Measurements from ENCODE around the gene RASGRF1. TPM values are rescaled to one million over a fixed set of nuclear protein-coding genes. Genes with fewer than 3 reads are reported as not detected.

The RASGRF1 gene
- total RNA-seq, result not detected

GRCh38 chr15:79090487-79091203 lies at the start of gene RASGRF1:
Gene RASGRF1, minus strand, starts transcription at chr15:79090780. Its CDS starts 282 bp downstream, at chr15:79090498.
- Mint-ChIP-seq H3K36me3 (ENCODE audit: low read depth) (no peaks in the 10 kb centered on the region), H3K4me1 (ENCODE audit: low read depth) (peaks cover 9% of the 10 kb centered on the region), H3K27ac (no peak within 1 kb of the TSS), H3K9me3 (no peaks in the 10 kb centered on the region), H3K4me3 (peak within 1 kb of the TSS; percentile 2), H3K27me3 (ENCODE audit: low read depth) (peaks cover 56% of the 10 kb centered on the region)
- no peak for DNase-seq
- CTCF ChIA-PET, result interaction anchor here (0.7 kb wide), 1 partner anchor 628 kb away, joined by 3 read pairs; no protein-coding TSS in a partner anchor
- intact Hi-C loops (cut with micrococcal nuclease), result no loop called here

- H3K27ac Mint-ChIP-seq, result no peak overlapping the region
- CTCF ChIA-PET, result no interaction called here
- H3K9me3 Mint-ChIP-seq, result no peaks in the 10 kb centered on the region
- H3K36me3 Mint-ChIP-seq (ENCODE audit: low read depth), result no peaks in the 10 kb centered on the region
- no peak overlapping the region for H3K4me3 Mint-ChIP-seq
- intact Hi-C loops (cut with micrococcal nuclease), result no loop called here
- H3K4me1 Mint-ChIP-seq (ENCODE audit: low read depth), result no peaks in the 10 kb centered on the region
- peaks cover 24% of the 10 kb centered on the region for H3K27me3 Mint-ChIP-seq (ENCODE audit: low read depth)
- no peak for DNase-seq
Measured at GRCh38 chr15:79136434-79137046, 46.0 kb upstream of the RASGRF1 start.

GRCh38 chr15:79133309-79133708 lies 42.7 kb upstream of the RASGRF1 start:
- no peaks in the 10 kb centered on the region for H3K4me1 Mint-ChIP-seq (ENCODE audit: low read depth)
- H3K9me3 Mint-ChIP-seq, result no peaks in the 10 kb centered on the region
- H3K36me3 Mint-ChIP-seq (ENCODE audit: low read depth), result no peaks in the 10 kb centered on the region
- peaks cover 24% of the 10 kb centered on the region for H3K27me3 Mint-ChIP-seq (ENCODE audit: low read depth)
- intact Hi-C loops (cut with micrococcal nuclease), result no loop called here
- no peak for DNase-seq
- H3K27ac Mint-ChIP-seq, result no peak overlapping the region
- no peak overlapping the region for H3K4me3 Mint-ChIP-seq
- CTCF ChIA-PET, result interaction anchor here (0.6 kb wide), 1 partner anchor 348 kb away, joined by 4 read pairs; no protein-coding TSS in a partner anchor

- CTCF ChIA-PET, result interaction anchor here (0.6 kb wide), 1 partner anchor 347 kb away, joined by 4 read pairs; no protein-coding TSS in a partner anchor
- H3K9me3 Mint-ChIP-seq, result peaks cover under 1% of the 10 kb centered on the region
- H3K4me3 Mint-ChIP-seq, result no peak overlapping the region
Measured at GRCh38 chr15:79132770-79133169, 42.2 kb upstream of the RASGRF1 start.

GRCh38 chr15:79132361-79132760 lies 41.8 kb upstream of the RASGRF1 start:
- CTCF ChIA-PET, result no interaction called here
- no peaks in the 10 kb centered on the region for H3K36me3 Mint-ChIP-seq (ENCODE audit: low read depth)
- H3K27me3 Mint-ChIP-seq (ENCODE audit: low read depth), result peaks cover 29% of the 10 kb centered on the region
- H3K9me3 Mint-ChIP-seq, result peaks cover 4% of the 10 kb centered on the region
- no peaks in the 10 kb centered on the region for H3K4me1 Mint-ChIP-seq (ENCODE audit: low read depth)
- intact Hi-C loops (cut with micrococcal nuclease), result no loop called here
- no peak overlapping the region for H3K27ac Mint-ChIP-seq
- DNase-seq, result no peak
- H3K4me3 Mint-ChIP-seq, result no peak overlapping the region

More at GRCh38 chr15:79132770-79133169, 42.2 kb upstream of the RASGRF1 start:
- H3K36me3 Mint-ChIP-seq (ENCODE audit: low read depth), result no peaks in the 10 kb centered on the region
- no peaks in the 10 kb centered on the region for H3K4me1 Mint-ChIP-seq (ENCODE audit: low read depth)
- H3K27me3 Mint-ChIP-seq (ENCODE audit: low read depth), result peaks cover 25% of the 10 kb centered on the region
- H3K27ac Mint-ChIP-seq, result no peak overlapping the region
- DNase-seq, result no peak
- intact Hi-C loops (cut with micrococcal nuclease), result no loop called here

GRCh38 chr15:79130535-79131130 lies 40.1 kb upstream of the RASGRF1 start:
- DNase-seq, result no peak
- no peaks in the 10 kb centered on the region for H3K36me3 Mint-ChIP-seq (ENCODE audit: low read depth)
- H3K9me3 Mint-ChIP-seq, result peaks cover 4% of the 10 kb centered on the region
- CTCF ChIA-PET, result no interaction called here
- no peak overlapping the region for H3K4me3 Mint-ChIP-seq
- peaks cover 27% of the 10 kb centered on the region for H3K27me3 Mint-ChIP-seq (ENCODE audit: low read depth)
- intact Hi-C loops (cut with micrococcal nuclease), result no loop called here
- H3K4me1 Mint-ChIP-seq (ENCODE audit: low read depth), result no peaks in the 10 kb centered on the region
- H3K27ac Mint-ChIP-seq, result no peak overlapping the region

GRCh38 chr15:79129235-79129634 lies 38.7 kb upstream of the RASGRF1 start:
- no peak for DNase-seq
- no peak overlapping the region for H3K27ac Mint-ChIP-seq
- no peaks in the 10 kb centered on the region for H3K36me3 Mint-ChIP-seq (ENCODE audit: low read depth)
- no peak overlapping the region for H3K4me3 Mint-ChIP-seq
- intact Hi-C loops (cut with micrococcal nuclease), result no loop called here
- CTCF ChIA-PET, result no interaction called here
- no peaks in the 10 kb centered on the region for H3K4me1 Mint-ChIP-seq (ENCODE audit: low read depth)
- H3K9me3 Mint-ChIP-seq, result peaks cover 4% of the 10 kb centered on the region
- peaks cover 31% of the 10 kb centered on the region for H3K27me3 Mint-ChIP-seq (ENCODE audit: low read depth)

GRCh38 chr15:79128556-79128955 lies 38.0 kb upstream of the RASGRF1 start:
- H3K27me3 Mint-ChIP-seq (ENCODE audit: low read depth), result peaks cover 29% of the 10 kb centered on the region
- H3K36me3 Mint-ChIP-seq (ENCODE audit: low read depth), result no peaks in the 10 kb centered on the region
- H3K4me3 Mint-ChIP-seq, result no peak overlapping the region
- H3K9me3 Mint-ChIP-seq, result peaks cover 4% of the 10 kb centered on the region
- no peak for DNase-seq
- H3K27ac Mint-ChIP-seq, result no peak overlapping the region
- H3K4me1 Mint-ChIP-seq (ENCODE audit: low read depth), result no peaks in the 10 kb centered on the region
- CTCF ChIA-PET, result interaction anchor here (1.3 kb wide), 1 partner anchor 21 kb away, joined by 3 read pairs; no protein-coding TSS in a partner anchor
- intact Hi-C loops (cut with micrococcal nuclease), result no loop called here

GRCh38 chr15:79124388-79124787 lies 33.8 kb upstream of the RASGRF1 start:
- H3K4me1 Mint-ChIP-seq (ENCODE audit: low read depth), result no peaks in the 10 kb centered on the region
- DNase-seq, result no peak
- CTCF ChIA-PET, result no interaction called here
- intact Hi-C loops (cut with micrococcal nuclease), result no loop called here
- peaks cover 4% of the 10 kb centered on the region for H3K9me3 Mint-ChIP-seq
- H3K36me3 Mint-ChIP-seq (ENCODE audit: low read depth), result no peaks in the 10 kb centered on the region
- H3K4me3 Mint-ChIP-seq, result no peak overlapping the region
- peaks cover 19% of the 10 kb centered on the region for H3K27me3 Mint-ChIP-seq (ENCODE audit: low read depth)
- no peak overlapping the region for H3K27ac Mint-ChIP-seq

- no peaks in the 10 kb centered on the region for H3K4me1 Mint-ChIP-seq (ENCODE audit: low read depth)
- CTCF ChIA-PET, result no interaction called here
- H3K9me3 Mint-ChIP-seq, result peaks cover 4% of the 10 kb centered on the region
- intact Hi-C loops (cut with micrococcal nuclease), result no loop called here
- no peak overlapping the region for H3K4me3 Mint-ChIP-seq
- DNase-seq, result no peak
- no peak overlapping the region for H3K27ac Mint-ChIP-seq
- H3K36me3 Mint-ChIP-seq (ENCODE audit: low read depth), result no peaks in the 10 kb centered on the region
- peaks cover 17% of the 10 kb centered on the region for H3K27me3 Mint-ChIP-seq (ENCODE audit: low read depth)
Measured at GRCh38 chr15:79122991-79123390, 32.4 kb upstream of the RASGRF1 start.

- Mint-ChIP-seq H3K4me1 (ENCODE audit: low read depth) (no peaks in the 10 kb centered on the region), H3K27me3 (ENCODE audit: low read depth) (peaks cover 11% of the 10 kb centered on the region), H3K4me3 (no peak overlapping the region), H3K36me3 (ENCODE audit: low read depth) (no peaks in the 10 kb centered on the region), H3K27ac (no peak overlapping the region), H3K9me3 (no peaks in the 10 kb centered on the region)
- CTCF ChIA-PET, result no interaction called here
- DNase-seq, result no peak
- intact Hi-C loops (cut with micrococcal nuclease), result no loop called here
Measured at GRCh38 chr15:79122391-79122790, 31.8 kb upstream of the RASGRF1 start.

GRCh38 chr15:79121571-79121970 lies 31.0 kb upstream of the RASGRF1 start:
- Mint-ChIP-seq H3K4me1 (ENCODE audit: low read depth) (no peaks in the 10 kb centered on the region), H3K4me3 (no peak overlapping the region), H3K9me3 (no peaks in the 10 kb centered on the region), H3K36me3 (ENCODE audit: low read depth) (no peaks in the 10 kb centered on the region), H3K27ac (no peak overlapping the region), H3K27me3 (ENCODE audit: low read depth) (peaks cover 6% of the 10 kb centered on the region)
- CTCF ChIA-PET, result no interaction called here
- no peak for DNase-seq
- intact Hi-C loops (cut with micrococcal nuclease), result no loop called here
